ENCODE data around the gene TMEM145.

TMEM145 gene

DNA sequence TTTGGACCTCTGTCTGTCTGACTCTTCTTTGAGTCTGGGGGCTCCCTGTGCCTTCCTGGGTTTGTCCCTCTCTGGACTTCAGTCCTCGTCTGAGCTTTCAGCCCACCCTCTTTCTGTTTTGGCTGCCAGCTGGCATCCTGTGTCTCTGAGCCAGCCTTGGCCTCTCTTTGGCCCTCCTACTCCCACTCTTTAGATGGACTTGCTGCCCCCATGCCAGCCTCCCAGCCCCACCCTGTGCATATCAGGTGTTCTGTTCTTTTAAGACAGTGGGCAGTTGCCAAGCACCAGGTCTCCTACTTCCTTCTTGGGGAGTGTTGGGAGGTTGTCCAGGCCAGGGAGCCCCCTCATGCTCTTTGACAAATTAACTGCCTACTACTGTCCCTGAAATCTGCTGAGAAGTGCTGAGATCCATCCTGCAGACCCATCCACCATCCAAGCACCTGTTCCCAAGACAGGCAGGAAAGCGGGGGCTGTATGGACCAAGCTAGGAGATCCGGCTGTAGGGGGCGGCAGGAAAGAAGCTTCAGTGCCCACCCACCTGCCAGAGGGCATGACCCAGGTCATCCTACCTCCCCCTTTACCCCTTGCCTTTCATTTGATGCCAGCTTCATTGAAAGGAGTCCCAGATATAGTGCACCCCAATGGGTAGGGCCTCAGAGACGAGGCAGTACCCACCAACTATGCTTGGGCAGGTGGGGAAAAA, 34.5 kb upstream of the TMEM145 start:
- DNase-seq, result no peak

DNA sequence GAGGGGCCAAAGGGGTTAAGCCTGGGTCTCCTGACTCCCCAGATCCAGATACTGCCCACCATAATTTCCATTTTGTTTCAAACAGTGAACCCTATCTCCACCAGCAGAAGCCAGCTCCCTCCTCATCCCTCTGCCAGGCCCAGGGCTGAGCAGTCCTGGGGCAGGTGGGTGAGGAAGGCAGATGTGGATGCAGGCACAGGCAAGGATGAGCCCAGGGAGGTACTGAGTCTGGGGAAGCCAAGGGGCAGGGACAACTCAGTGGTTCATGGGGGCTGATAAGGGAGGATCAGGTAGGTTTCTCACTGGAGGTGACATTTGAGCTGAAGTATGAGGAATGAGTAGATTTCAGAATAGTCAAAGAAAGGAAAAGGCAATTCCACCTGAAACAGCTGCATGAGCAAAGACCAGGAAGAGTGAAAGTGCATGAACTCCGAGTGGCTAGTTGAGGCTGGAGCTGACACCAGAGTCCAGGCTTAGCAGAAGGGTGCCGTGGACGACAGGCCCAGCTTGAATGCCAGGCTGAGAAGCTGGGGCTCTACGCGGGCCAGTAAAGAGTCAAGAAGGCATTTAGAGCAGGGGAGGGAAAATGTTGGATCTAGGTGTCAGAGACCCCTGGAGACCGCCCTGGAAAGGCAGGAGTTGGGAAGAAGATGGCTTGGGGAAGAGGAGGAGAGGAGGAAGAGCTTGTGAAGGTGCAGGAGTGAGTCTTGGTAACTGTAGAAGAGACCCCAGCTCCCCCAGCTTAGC, 33.8 kb upstream of the TMEM145 start:
- no peak for DNase-seq

- DNase-seq, result peak; percentile 76
Observed at GRCh38 chr19:42279902-42280814, 33.0 kb upstream of the TMEM145 start.

GRCh38 chr19:42280815-42281145, 32.3 kb upstream of the TMEM145 start:
- no peak for DNase-seq

DNA sequence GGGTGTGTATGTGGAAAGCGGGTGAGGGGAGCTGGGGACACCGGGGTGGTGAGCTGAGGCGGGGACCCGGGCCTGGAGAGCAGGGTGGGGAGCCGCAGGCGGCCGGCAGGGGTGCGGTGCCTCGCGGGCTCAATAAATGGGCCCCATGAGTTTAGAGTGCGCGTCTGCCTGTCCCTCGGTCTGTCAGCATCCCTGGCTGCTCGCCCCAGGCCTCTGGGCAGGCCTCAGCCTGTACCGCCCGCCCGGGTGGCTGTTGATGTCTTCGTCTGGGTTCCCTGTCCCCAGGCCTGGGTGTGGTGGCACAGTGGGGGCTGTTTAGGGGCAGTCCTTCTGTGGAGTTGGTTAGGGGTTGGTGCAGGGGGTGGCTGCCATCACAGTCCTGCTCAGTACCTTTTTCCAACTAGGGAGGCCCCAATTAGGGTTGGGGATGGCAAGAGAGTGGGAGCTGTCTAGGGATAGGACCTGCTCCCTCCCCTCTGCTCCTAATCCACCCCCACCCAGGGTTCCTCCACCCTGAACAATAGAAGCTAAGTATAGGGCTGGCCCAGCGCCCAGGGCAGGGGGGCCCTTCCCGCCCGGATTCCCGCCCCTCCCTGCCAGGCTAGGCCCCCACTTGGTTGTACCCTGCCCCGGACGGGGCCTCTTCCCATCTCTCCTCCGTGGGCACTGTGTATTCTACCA, 31.8 kb upstream of the TMEM145 start:
- DNase-seq, result no peak

GRCh38 chr19:42281827-42282762, 31.0 kb upstream of the TMEM145 start:
- DNase-seq, result no peak

DNA sequence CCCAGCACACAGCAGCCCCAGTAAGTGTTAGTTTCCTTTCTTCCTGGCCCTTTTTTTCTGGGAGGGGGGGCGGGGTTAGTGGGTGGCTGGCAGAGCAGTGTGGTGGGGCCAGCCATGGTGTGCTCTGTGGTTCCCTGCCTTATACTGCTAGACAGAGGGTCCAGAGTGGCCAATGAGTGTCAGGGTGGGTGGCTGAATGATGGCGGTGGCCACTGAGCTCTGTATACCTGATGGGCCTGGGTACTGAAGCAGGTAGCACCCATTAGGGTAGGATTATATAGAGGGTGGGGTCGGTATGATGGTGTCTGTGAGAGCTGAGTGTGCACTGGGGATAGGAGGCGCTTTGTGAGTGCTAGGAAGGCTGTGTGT, 30.3 kb upstream of the TMEM145 start:
- DNase-seq, result no peak

DNA sequence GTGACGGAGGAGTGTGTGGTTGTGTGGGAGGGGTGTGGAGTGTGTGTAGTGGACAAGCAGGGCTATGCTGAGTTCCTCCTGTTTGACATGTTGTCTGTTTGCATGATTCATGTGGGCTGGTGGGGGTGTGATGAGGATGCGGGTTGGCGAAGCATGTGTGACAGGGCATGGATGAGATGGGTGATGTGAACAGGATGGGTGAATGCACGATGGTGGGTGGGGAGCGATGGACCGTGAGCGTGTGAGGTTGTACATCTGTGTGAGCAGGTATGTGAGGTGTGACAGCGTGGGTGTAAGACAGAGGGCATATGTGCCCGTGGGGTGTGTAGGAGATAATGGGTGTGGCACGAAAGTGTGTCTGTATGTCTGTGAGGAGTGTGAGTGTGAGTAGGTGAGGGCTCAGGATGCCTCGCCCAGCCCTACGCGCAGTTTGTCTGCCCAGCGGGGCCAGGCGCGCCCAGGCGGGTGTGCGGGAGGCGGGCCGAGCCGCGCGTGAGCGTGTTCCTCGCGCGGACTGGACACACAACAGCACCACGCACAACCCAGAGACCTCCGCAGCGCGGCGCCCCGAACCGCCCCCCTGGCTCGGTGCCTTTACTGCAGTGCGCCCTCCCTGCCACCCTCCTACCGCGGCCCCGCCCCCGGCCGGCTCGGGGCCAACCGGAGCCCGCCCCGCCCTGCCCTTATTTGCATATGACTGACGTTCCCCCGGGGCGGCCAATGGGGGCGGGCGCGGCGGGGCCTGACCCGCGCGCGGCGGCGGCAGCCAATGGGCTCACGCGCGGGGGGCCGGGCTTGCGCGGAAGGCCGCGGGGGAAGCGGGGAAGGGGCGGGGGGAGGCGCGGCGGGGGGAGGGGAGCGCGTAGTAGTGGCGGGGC, 29.7 kb upstream of the TMEM145 start:
- DNase-seq, result peak; percentile 95

- peak; percentile 72 for DNase-seq
Observed at GRCh38 chr19:42284066-42284501, 29.0 kb upstream of the TMEM145 start.

DNA sequence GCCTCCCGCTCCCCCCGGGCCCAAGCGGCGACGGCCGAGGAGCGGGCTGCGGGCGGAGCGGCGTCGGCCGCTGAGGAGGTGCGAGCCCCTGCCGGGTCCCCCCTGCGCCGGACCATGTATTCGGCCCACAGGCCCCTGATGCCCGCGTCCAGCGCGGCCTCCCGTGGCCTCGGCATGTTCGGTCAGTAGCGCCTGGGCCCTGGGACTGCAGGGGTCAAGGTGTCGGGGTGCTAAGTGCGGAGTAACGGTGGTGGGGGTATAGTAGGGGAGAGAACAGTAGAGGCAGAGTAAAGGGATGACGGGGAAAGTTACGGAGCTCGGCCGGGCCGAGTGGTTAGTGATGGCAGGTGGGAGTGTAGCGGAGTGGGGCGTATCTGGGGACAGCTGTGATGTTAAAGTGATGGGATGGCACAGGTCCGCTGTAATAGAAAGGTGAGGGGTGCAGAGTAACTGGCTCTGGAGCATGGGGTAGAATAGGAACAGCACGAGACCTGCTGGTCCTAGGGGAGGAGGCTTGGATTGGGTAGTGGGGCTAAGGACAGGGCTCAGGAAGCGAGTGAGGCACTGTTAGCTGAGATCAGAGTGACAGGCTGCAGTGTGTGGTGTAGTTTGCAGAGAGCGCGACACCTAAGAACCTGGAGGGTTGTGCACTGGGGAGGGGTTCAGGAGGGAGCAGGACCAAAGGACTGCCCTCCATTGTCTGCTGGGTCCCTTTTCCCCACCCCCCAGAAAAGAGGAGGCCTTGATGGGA, 28.3 kb upstream of the TMEM145 start:
- no peak for DNase-seq

DNA sequence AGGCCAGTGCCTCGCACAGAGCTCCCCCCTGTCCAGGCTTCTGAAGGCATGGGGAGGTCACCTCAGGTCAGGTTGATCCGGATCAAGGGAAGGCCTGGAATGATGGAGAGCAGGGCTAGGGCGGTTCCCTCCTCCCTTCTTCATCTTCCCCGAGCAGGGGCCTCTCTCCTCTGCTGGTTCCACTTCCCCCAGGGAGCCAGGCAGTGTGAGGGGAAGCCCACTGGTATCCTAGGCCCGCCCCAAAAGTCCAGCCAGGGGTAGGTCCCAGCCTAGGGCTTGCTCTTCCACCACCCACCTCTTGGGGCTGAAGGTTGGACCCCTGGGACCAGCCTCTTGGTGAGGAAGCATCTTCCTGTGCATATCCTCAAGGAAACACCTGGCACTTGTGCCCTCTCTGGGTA, 27.6 kb upstream of the TMEM145 start:
- DNase-seq, result no peak

- no peak for DNase-seq
Observed at GRCh38 chr19:42285988-42286348, 27.1 kb upstream of the TMEM145 start.

DNA sequence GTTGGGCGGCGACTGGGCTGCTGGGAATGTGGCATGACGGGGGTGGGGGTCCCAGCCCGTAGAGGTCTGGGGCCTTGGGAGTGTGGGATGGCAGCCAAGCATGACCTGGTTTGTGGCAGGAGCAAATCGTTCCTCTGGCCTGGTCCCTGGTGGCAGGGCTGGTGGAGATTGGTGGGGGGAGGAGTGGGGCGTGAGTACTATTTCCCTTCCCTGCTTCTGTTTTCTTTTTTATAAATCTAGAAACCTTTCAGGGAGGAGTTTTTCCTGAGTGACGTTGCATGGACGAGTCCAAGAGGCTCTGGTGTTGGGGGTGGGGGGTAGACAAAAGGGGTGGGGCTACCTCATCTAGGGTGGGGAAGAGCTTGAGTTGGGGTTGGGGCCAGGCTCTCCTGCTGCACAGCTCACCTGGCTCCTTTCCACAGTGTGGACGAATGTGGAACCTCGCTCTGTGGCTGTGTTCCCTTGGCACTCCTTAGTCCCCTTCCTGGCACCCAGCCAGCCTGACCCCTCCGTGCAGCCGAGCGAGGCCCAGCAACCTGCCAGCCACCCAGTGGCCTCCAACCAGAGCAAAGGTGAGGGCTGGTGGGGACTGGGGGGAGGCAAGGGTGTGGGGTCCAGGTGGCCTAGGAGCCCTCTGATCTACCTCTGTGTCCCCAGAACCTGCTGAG, 26.6 kb upstream of the TMEM145 start:
- DNase-seq, result no peak

- DNase-seq, result no peak
Observed at GRCh38 chr19:42287017-42287826, 25.9 kb upstream of the TMEM145 start.

DNA sequence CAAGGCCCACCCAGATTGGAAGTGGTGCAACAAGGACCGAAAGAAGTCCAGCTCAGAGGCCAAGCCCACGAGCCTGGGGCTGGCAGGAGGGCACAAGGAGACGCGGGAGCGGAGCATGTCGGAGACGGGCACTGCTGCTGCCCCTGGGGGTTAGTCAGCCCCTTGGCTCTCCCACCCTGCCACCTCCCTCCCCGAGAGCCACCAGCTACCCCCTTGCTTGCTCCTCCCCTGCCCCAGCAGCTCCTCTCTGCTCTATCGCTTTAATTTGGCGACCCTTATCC, 25.3 kb upstream of the TMEM145 start:
- no peak for DNase-seq

DNA sequence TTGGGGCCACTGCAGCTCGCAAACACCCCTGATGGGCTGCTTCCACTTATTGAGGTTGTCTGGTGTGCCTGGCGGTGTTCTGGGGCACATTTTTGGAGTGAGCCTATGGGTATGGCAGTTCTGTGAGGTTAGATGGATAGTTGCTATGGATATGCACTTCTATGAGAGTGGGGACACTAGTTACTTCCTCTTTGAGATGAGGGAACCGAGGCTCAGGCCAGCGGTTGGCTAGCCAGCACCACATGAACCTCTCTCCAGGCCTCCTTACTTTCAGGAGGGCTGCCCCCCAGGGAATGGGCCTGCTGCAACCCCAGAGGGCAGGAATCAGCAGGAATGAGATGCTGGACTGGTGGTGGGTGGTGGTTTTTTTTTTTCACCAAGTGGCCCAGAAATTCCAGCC, 24.7 kb upstream of the TMEM145 start:
- DNase-seq, result no peak

- no peak for DNase-seq
Observed at GRCh38 chr19:42288881-42289555, 24.1 kb upstream of the TMEM145 start.

- no peak for DNase-seq
Observed at GRCh38 chr19:42289556-42290041, 23.5 kb upstream of the TMEM145 start.
